Measurements from ENCODE around the gene TENT4B.
A peak's percentile ranks its signal among the peaks of the same experiment; 100 is the strongest.

The TENT4B gene

GRCh38 chr16:50244504-50245416 lies 91.7 kb downstream of the TENT4B start:
- H3K36me3 ChIP-seq (ENCODE audit: control insufficient read depth, low read length): no peaks in the 10 kb centered on the region
- no peaks in the 10 kb centered on the region for H3F3A ChIP-seq (ENCODE audit: control insufficient read depth, insufficient read depth)
- H3K4me1 ChIP-seq (ENCODE audit: control insufficient read depth, low read length): peaks cover 9% of the 10 kb centered on the region
- H3K4me2 ChIP-seq (ENCODE audit: low read length): peak overlapping the region; percentile 77; the same call in 1 of the 2 replicates
- no peaks in the 10 kb centered on the region for H3K9me2 ChIP-seq (replicated peaks; ENCODE audit: control insufficient read depth, low read length)
- no peak overlapping the region for H3K27ac ChIP-seq (ENCODE audit: low read depth, low read length)
- no peaks in the 10 kb centered on the region for H3K79me2 ChIP-seq (ENCODE audit: control insufficient read depth, low read length)
- H3K9me3 ChIP-seq (ENCODE audit: control insufficient read depth, insufficient read depth, low read length): no peaks in the 10 kb centered on the region
- no peak for TF ChIP-seq CTCF (IDR thresholded peaks at IDR 0.05; ENCODE audit: low read depth, low read length, poor library complexity, severe bottlenecking)
- TF ChIP-seq EZH2phosphoT487 (IDR thresholded peaks at IDR 0.05; ENCODE audit: borderline replicate concordance, low read length): no peak
- no peaks in the 10 kb centered on the region for H4K20me1 ChIP-seq (ENCODE audit: control insufficient read depth, insufficient read depth, low read depth, low read length)
- H3K27me3 ChIP-seq (ENCODE audit: control insufficient read depth, low read length): peaks cover 27% of the 10 kb centered on the region
- no peak overlapping the region for H3K4me3 ChIP-seq (ENCODE audit: low read length)

- H4K20me1 ChIP-seq (ENCODE audit: control insufficient read depth, insufficient read depth, low read depth, low read length): no peaks in the 10 kb centered on the region
- peaks cover 27% of the 10 kb centered on the region for H3K27me3 ChIP-seq (ENCODE audit: control insufficient read depth, low read length)
- peaks cover 9% of the 10 kb centered on the region for H3K4me1 ChIP-seq (ENCODE audit: control insufficient read depth, low read length)
- TF ChIP-seq CTCF (IDR thresholded peaks at IDR 0.05; ENCODE audit: low read depth, low read length, poor library complexity, severe bottlenecking): no peak
- no peak for TF ChIP-seq EZH2phosphoT487 (IDR thresholded peaks at IDR 0.05; ENCODE audit: borderline replicate concordance, low read length)
- H3K4me2 ChIP-seq (ENCODE audit: low read length): peak overlapping the region; percentile 77
- no peaks in the 10 kb centered on the region for H3K9me2 ChIP-seq (replicated peaks; ENCODE audit: control insufficient read depth, low read length)
- no peaks in the 10 kb centered on the region for H3K79me2 ChIP-seq (ENCODE audit: control insufficient read depth, low read length)
- H3K27ac ChIP-seq (ENCODE audit: low read depth, low read length): no peak overlapping the region
- H3K36me3 ChIP-seq (ENCODE audit: control insufficient read depth, low read length): no peaks in the 10 kb centered on the region
- no peaks in the 10 kb centered on the region for H3F3A ChIP-seq (ENCODE audit: control insufficient read depth, insufficient read depth)
- H3K9me3 ChIP-seq (ENCODE audit: control insufficient read depth, insufficient read depth, low read length): no peaks in the 10 kb centered on the region
- H3K4me3 ChIP-seq (ENCODE audit: low read length): peak overlapping the region; percentile 73
Measured at GRCh38 chr16:50245417-50246298, 92.6 kb downstream of the TENT4B start.

GRCh38 chr16:50246299-50247122 lies 93.4 kb downstream of the TENT4B start:
- H3K36me3 ChIP-seq (ENCODE audit: control insufficient read depth, low read length): no peaks in the 10 kb centered on the region
- peaks cover 9% of the 10 kb centered on the region for H3K4me1 ChIP-seq (ENCODE audit: control insufficient read depth, low read length)
- H3K4me3 ChIP-seq (ENCODE audit: low read length): peak overlapping the region; percentile 73
- H3K9me3 ChIP-seq (ENCODE audit: control insufficient read depth, insufficient read depth, low read length): no peaks in the 10 kb centered on the region
- H3K4me2 ChIP-seq (ENCODE audit: low read length): peak overlapping the region; percentile 71
- H3K79me2 ChIP-seq (ENCODE audit: control insufficient read depth, low read length): no peaks in the 10 kb centered on the region
- no peaks in the 10 kb centered on the region for H3F3A ChIP-seq (ENCODE audit: control insufficient read depth, insufficient read depth)
- H3K27me3 ChIP-seq (ENCODE audit: control insufficient read depth, low read length): peaks cover 24% of the 10 kb centered on the region
- H3K9me2 ChIP-seq (replicated peaks; ENCODE audit: control insufficient read depth, low read length): no peaks in the 10 kb centered on the region
- no peak for TF ChIP-seq CTCF (IDR thresholded peaks at IDR 0.05; ENCODE audit: low read depth, low read length, poor library complexity, severe bottlenecking)
- TF ChIP-seq EZH2phosphoT487 (IDR thresholded peaks at IDR 0.05; ENCODE audit: borderline replicate concordance, low read length): no peak
- no peak overlapping the region for H3K27ac ChIP-seq (ENCODE audit: low read depth, low read length)
- no peaks in the 10 kb centered on the region for H4K20me1 ChIP-seq (ENCODE audit: control insufficient read depth, insufficient read depth, low read depth, low read length)
